Testis (tissue), 2 donors: ENCODE results near the gene WDR41.

Experiments used
- POLR2A ChIP-seq: fragments of 450-650 bp; IDR thresholded peaks from one replicate; pipeline ENCODE4 v1.6.1; 2017; ENCODE audit warnings: antibody characterized with exemption, mild to moderate bottlenecking, moderate library complexity
- TF ChIP-seq, protein P1 (sequence below), 3 experiments: fragments of 450-650 bp in 2 of 3; fragments of 200-600 bp in 1 of 3; sonication (generic) in 1 of 3; IDR thresholded peaks; one replicate each; pipeline ENCODE4 v1.5.1; 2016 to 2019; ENCODE audit warnings: antibody characterized with exemption in 3 of 3, mild to moderate bottlenecking in 2 of 3, moderate library complexity in 1 of 3

DNA sequence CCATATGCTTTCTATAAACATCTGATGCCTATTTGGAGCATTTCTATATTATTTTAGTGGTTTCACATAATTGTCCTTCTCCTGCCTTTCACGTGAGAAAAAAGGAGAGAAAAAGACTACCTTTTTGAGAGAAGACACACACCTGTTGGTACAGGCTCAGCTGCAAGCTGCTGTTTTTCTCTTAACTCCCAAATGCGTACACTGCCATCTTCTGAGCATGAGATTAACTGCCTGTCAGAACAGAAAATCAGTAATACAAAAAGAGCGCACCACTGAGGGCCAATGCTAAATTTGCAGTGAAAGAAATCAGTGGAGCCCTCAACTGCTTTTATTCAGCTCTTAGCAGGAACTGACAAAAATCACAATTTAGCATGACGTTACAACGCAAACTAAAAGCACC is 54.9 kb downstream of the WDR41 start:
- no peak for TF ChIP-seq POLR2A
- TF ChIP-seq, protein P1, sequence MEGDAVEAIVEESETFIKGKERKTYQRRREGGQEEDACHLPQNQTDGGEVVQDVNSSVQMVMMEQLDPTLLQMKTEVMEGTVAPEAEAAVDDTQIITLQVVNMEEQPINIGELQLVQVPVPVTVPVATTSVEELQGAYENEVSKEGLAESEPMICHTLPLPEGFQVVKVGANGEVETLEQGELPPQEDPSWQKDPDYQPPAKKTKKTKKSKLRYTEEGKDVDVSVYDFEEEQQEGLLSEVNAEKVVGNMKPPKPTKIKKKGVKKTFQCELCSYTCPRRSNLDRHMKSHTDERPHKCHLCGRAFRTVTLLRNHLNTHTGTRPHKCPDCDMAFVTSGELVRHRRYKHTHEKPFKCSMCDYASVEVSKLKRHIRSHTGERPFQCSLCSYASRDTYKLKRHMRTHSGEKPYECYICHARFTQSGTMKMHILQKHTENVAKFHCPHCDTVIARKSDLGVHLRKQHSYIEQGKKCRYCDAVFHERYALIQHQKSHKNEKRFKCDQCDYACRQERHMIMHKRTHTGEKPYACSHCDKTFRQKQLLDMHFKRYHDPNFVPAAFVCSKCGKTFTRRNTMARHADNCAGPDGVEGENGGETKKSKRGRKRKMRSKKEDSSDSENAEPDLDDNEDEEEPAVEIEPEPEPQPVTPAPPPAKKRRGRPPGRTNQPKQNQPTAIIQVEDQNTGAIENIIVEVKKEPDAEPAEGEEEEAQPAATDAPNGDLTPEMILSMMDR (IDR thresholded peaks at IDR 0.05) = no peak
